H9 (cell line): ENCODE data around the gene GJE1. TPM values are rescaled to one million over a fixed set of nuclear protein-coding genes. Genes with fewer than 3 reads are reported as not detected.
"Not testable (repeated sequence)": the region's sequence is repeated elsewhere in the genome, so short reads cannot be mapped to it uniquely, and the experiment has no call there.

Experiments
- DNase-seq: peaks from one replicate; pipeline ENCODE4 v3.0.0-alpha.2; 2017
- H2AFZ ChIP-seq: one replicate; pipeline ENCODE4 v1.6.1; 2013; ENCODE audit warnings: mild to moderate bottlenecking, low read length, control low read depth, moderate library complexity
- H2AK5ac ChIP-seq: 2 replicates; pipeline ENCODE4 v1.6.1; 2013; ENCODE audit warnings: low read length, control low read depth, mixed read lengths; ENCODE audit not compliant: insufficient read length
- H2BK120ac ChIP-seq: one replicate; pipeline ENCODE4 v1.6.1; 2013; ENCODE audit warnings: low read depth, mild to moderate bottlenecking, low read length, control low read depth, inconsistent platforms; ENCODE audit not compliant: poor library complexity, severe bottlenecking
- H2BK12ac ChIP-seq: 2 replicates; pipeline ENCODE4 v1.6.1; 2013; ENCODE audit warnings: low read length, control low read depth, mixed read lengths, low read depth; ENCODE audit not compliant: insufficient read length
- H2BK15ac ChIP-seq: 2 replicates; pipeline ENCODE4 v1.6.1; 2013; ENCODE audit warnings: low read depth, low read length, control low read depth
- H2BK20ac ChIP-seq: one replicate; pipeline ENCODE4 v1.6.1; 2013; ENCODE audit warnings: low read depth, mild to moderate bottlenecking, low read length, control low read depth, inconsistent platforms; ENCODE audit not compliant: poor library complexity, severe bottlenecking
- H2BK5ac ChIP-seq: 2 replicates; pipeline ENCODE4 v1.6.1; 2013; ENCODE audit warnings: low read length, control low read depth, mixed read lengths; ENCODE audit not compliant: insufficient read length
- H3K14ac ChIP-seq: 2 replicates; pipeline ENCODE4 v1.6.1; 2013; ENCODE audit warnings: low read length, control low read depth; ENCODE audit not compliant: insufficient read depth
- H3K18ac ChIP-seq: 2 replicates; pipeline ENCODE4 v1.6.1; 2013; ENCODE audit warnings: low read depth, mild to moderate bottlenecking, mixed read lengths, low read length, control low read depth; ENCODE audit not compliant: insufficient read length
- H3K23ac ChIP-seq: 2 replicates; pipeline ENCODE4 v1.6.1; 2013; ENCODE audit warnings: low read length, control low read depth, mixed read lengths, low read depth; ENCODE audit not compliant: insufficient read length
- H3K23me2 ChIP-seq: 2 replicates; pipeline ENCODE4 v1.6.1; 2013; ENCODE audit warnings: low read depth, mild to moderate bottlenecking, mixed read lengths, low read length, control low read depth; ENCODE audit not compliant: insufficient read length, poor library complexity, severe bottlenecking
- H3K27ac ChIP-seq: 2 replicates; pipeline ENCODE4 v1.5.1; 2013; ENCODE audit warnings: low read length, control low read depth, mixed read lengths, low read depth; ENCODE audit not compliant: insufficient read length
- H3K27me3 ChIP-seq: 2 replicates; pipeline ENCODE4 v1.6.1; 2013; ENCODE audit warnings: low read length, control low read depth, inconsistent platforms; ENCODE audit not compliant: insufficient read depth
- H3K4ac ChIP-seq: 2 replicates; pipeline ENCODE4 v1.6.1; 2013; ENCODE audit warnings: low read depth, mild to moderate bottlenecking, control low read depth, inconsistent platforms, low read length, moderate library complexity
- H3K4me1 ChIP-seq: 2 replicates; pipeline ENCODE4 v1.6.1; 2013; ENCODE audit warnings: low read length, control low read depth, inconsistent platforms; ENCODE audit not compliant: insufficient read depth
- H3K4me2 ChIP-seq: 2 replicates; pipeline ENCODE4 v1.6.1; 2013; ENCODE audit warnings: low read length, control low read depth, mixed read lengths; ENCODE audit not compliant: insufficient read length, insufficient read depth
- H3K56ac ChIP-seq: 2 replicates; pipeline ENCODE4 v1.6.1; 2013; ENCODE audit warnings: low read depth, mild to moderate bottlenecking, mixed read lengths, low read length, control low read depth; ENCODE audit not compliant: insufficient read length
- H3K79me1 ChIP-seq: 2 replicates; pipeline ENCODE4 v1.6.1; 2013; ENCODE audit warnings: low read depth, mild to moderate bottlenecking, moderate library complexity, low read length, control low read depth, inconsistent platforms; ENCODE audit not compliant: insufficient read depth, poor library complexity, severe bottlenecking
- H3K79me2 ChIP-seq: 2 replicates; pipeline ENCODE4 v1.6.1; 2013; ENCODE audit warnings: low read length, control low read depth, inconsistent platforms; ENCODE audit not compliant: insufficient read depth
- H3K9ac ChIP-seq: 2 replicates; pipeline ENCODE4 v1.6.1; 2013; ENCODE audit warnings: low read length, control low read depth, mixed read lengths; ENCODE audit not compliant: insufficient read length; ENCODE audit errors: extremely low read depth
- H3K9me3 ChIP-seq: one replicate; pipeline ENCODE4 v1.6.1; 2013; ENCODE audit warnings: low read depth, low read length, inconsistent platforms; ENCODE audit not compliant: control insufficient read depth
- H3T11ph ChIP-seq: one replicate; pipeline ENCODE4 v1.6.1; 2013; ENCODE audit warnings: mild to moderate bottlenecking, low read length, control low read depth, inconsistent platforms
- H4K20me1 ChIP-seq: one replicate; pipeline ENCODE4 v1.6.1; 2013; ENCODE audit not compliant: control insufficient read depth, insufficient read length, insufficient read depth
- H4K5ac ChIP-seq: 2 replicates; pipeline ENCODE4 v1.6.1; 2013; ENCODE audit warnings: low read depth, mild to moderate bottlenecking, mixed read lengths, low read length, control low read depth; ENCODE audit not compliant: insufficient read length
- H4K8ac ChIP-seq: replicated peaks from 2 replicates; pipeline ENCODE4 v1.6.1; 2013; ENCODE audit warnings: low read length, control low read depth, mixed read lengths, low read depth; ENCODE audit not compliant: insufficient read length
- H4K91ac ChIP-seq: 2 replicates; pipeline ENCODE4 v1.6.1; 2013; ENCODE audit warnings: low read depth, mild to moderate bottlenecking, moderate library complexity, mixed read lengths, low read length, control low read depth; ENCODE audit not compliant: insufficient read length
- H3K27ac Mint-ChIP-seq, 3 experiments: 2 replicates in 2 of 3; 3 replicates in 1 of 3; pipeline ENCODE4 v1.8.0; 2020 to 2021; ENCODE audit warnings: mixed read lengths in 3 of 3, mild to moderate bottlenecking in 1 of 3, moderate library complexity in 1 of 3
- H3K27me3 Mint-ChIP-seq: 2 replicates; pipeline ENCODE4 v1.8.0; 2021; ENCODE audit warnings: low read depth, mild to moderate bottlenecking, moderate library complexity, mixed read lengths
- H3K36me3 Mint-ChIP-seq, 3 experiments: 2 replicates in 2 of 3; 3 replicates in 1 of 3; pipeline ENCODE4 v1.8.0; 2020 to 2021; ENCODE audit warnings: low read depth in 3 of 3, mixed read lengths in 3 of 3; ENCODE audit not compliant: insufficient read depth in 1 of 3
- H3K4me1 Mint-ChIP-seq, 2 experiments: 2 replicates each; pipeline ENCODE4 v1.8.0; 2020; ENCODE audit warnings: mixed read lengths in 2 of 2
- H3K4me3 Mint-ChIP-seq, 2 experiments: 2 replicates in 1 of 2; 3 replicates in 1 of 2; pipeline ENCODE4 v1.8.0; 2020 to 2021; ENCODE audit warnings: mild to moderate bottlenecking in 2 of 2, mixed read lengths in 2 of 2, moderate library complexity in 1 of 2
- H3K9me3 Mint-ChIP-seq, 2 experiments: 2 replicates in 1 of 2; 3 replicates in 1 of 2; pipeline ENCODE4 v1.8.0; 2020; ENCODE audit warnings: mild to moderate bottlenecking in 2 of 2, mixed read lengths in 2 of 2, moderate library complexity in 1 of 2
- CTCF ChIP-seq: fragments of 200-600 bp; sonication (generic); conservative IDR thresholded peaks from 3 replicates; pipeline ENCODE4 v1.8.0; 2021; ENCODE audit warnings: antibody characterized with exemption, mild to moderate bottlenecking
- whole genome bisulfite sequencing: extraction: QIAGEN DNeasy Blood & Tissue Kit; methylation state at CpG from one replicate; pipeline ENCODE4 v1.1.7; 2013; ENCODE audit warnings: missing lambda C conversion rate, low lambda C conversion rate, mixed read lengths; ENCODE audit not compliant: insufficient read length; ENCODE audit errors: extremely low coverage; 5-methylcytosine and 5-hydroxymethylcytosine counted together
- total RNA-seq: library from RNA; stranded (reverse); gene quantifications from 2 replicates; pipeline ENCODE4 v1.2.1, GENCODE V29; 2021

The GJE1 gene
- total RNA-seq, 1 experiment from 2014 or later: not detected

GRCh38 chr6:142156758-142157068, 24.0 kb downstream of the GJE1 start:
- not testable (repeated sequence) for H3K9ac ChIP-seq, H3K79me1 ChIP-seq, H3K23ac ChIP-seq, H4K8ac ChIP-seq, H3K14ac ChIP-seq, H2BK5ac ChIP-seq, H3K18ac ChIP-seq, H2AK5ac ChIP-seq, H2AFZ ChIP-seq, H4K91ac ChIP-seq, H4K20me1 ChIP-seq, H3K27ac Mint-ChIP-seq, H2BK15ac ChIP-seq, H2BK120ac ChIP-seq, H3T11ph ChIP-seq, H3K36me3 Mint-ChIP-seq, H3K4me3 Mint-ChIP-seq, H3K9me3 ChIP-seq, H3K27me3 ChIP-seq, H2BK12ac ChIP-seq, H3K9me3 Mint-ChIP-seq, DNase-seq, H3K4me1 ChIP-seq, H3K56ac ChIP-seq, H2BK20ac ChIP-seq, H3K4ac ChIP-seq, H4K5ac ChIP-seq, H3K4me2 ChIP-seq, H3K27ac ChIP-seq, H3K23me2 ChIP-seq, H3K27me3 Mint-ChIP-seq
- peaks cover 22 to 34% of the 10 kb centered on the region in 2 experiments for H3K4me1 Mint-ChIP-seq
- 0 out of 3 replicates have a peak, but pooled peaks have one; percentile 2 for TF ChIP-seq CTCF
- H3K79me2 ChIP-seq: peaks cover 13% of the 10 kb centered on the region; the same call in 1 of the 2 replicates
- WGBS: no CpG with 5 or more reads among the region's 4 CpGs
